Activated CD4-positive, alpha-beta T cell treated with anti-CD3 and anti-CD28 coated beads for 24 hours (primary cell): Measurements from ENCODE around the gene APPBP2.
"Not testable (repeated sequence)": the region's sequence is repeated elsewhere in the genome, so short reads cannot be mapped to it uniquely, and the experiment has no call there.

Source experiments
- DNase-seq, 2 donors: peaks; one replicate each; pipeline ENCODE4 v3.0.0-alpha.2; 2020; ENCODE audit warnings: low read depth in 2 of 2

The APPBP2 gene

GRCh38 chr17:60534010-60534555, 8.0 kb upstream of the APPBP2 start:
- DNase-seq: no peak

GRCh38 chr17:60529806-60530205, 3.8 kb upstream of the APPBP2 start:
- no peak for DNase-seq

- no peak for DNase-seq
Observed at GRCh38 chr17:60528828-60529227, 2.8 kb upstream of the APPBP2 start.

GRCh38 chr17:60527701-60528100, 1.7 kb upstream of the APPBP2 start:
- DNase-seq: no peak

- DNase-seq: no peak
Observed at GRCh38 chr17:60526726-60527125, 684 bp upstream of the APPBP2 start.

DNA sequence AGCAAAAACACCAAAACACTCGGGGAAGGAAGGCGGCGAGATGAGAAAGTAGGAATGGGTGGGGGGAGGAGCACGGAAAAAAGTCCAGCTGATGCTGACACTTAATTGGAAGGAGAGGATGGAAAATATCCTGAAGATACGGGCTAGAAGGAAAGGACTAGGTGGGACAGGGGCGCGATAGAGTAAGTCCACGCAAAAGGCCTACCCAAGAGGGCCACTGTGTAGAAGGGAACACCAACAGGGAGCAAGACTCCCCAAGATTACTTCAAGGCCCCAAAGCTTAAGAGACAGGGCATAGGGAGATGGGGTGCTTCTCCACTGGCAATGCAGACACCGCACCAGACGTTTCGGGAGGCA, 736 bp downstream of the APPBP2 start:
- DNase-seq: no peak

GRCh38 chr17:60524463-60525327, 1.3 kb downstream of the APPBP2 start:
- no peak for DNase-seq

- no peak for DNase-seq
Observed at GRCh38 chr17:60523822-60524221, 2.2 kb downstream of the APPBP2 start.

- DNase-seq: no peak
Observed at GRCh38 chr17:60522889-60523626, 3.0 kb downstream of the APPBP2 start.

DNA sequence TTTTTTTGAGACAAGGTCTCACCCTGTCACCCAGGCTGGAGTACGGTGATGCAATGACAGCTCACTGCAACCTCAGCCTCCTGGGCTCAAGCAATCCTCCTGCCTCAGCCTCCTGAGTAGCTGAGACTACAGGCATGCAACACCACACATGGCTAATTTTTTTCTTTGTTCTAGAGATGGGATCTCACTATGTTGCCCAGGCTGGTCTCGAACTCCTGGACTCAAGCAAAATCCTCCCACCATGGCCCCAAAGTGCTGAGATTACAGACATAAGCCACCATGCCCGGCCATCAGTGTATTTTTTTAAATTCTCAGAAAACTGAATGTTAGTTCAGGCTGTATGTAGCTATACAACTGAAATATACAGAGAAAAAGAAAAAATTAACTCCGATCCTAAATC, 6.2 kb downstream of the APPBP2 start:
- DNase-seq: no peak

DNA sequence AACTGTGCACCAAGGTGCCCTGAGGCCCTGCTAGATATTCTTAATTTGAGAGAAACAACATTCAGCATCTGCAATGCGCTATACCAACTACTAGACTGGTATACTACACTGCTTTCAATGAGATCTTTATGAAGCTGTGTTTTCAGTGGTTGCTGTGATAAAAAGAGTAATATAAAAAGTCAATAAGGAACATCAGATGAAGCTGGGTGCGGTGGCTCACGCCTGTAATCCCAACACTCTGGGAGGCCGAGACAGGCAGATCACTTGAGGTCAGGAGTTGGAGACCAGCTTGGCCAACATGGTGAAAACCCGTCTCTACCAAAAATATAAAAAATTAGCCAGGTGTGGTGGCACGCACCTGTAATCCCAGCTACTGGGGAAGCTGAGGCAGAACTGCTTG, 10.4 kb downstream of the APPBP2 start:
- DNase-seq: not testable (repeated sequence)

GRCh38 chr17:60515199-60515598, 10.8 kb downstream of the APPBP2 start:
- not testable (repeated sequence) for DNase-seq

- no peak for DNase-seq
Observed at GRCh38 chr17:60514500-60514899, 11.5 kb downstream of the APPBP2 start.

DNA sequence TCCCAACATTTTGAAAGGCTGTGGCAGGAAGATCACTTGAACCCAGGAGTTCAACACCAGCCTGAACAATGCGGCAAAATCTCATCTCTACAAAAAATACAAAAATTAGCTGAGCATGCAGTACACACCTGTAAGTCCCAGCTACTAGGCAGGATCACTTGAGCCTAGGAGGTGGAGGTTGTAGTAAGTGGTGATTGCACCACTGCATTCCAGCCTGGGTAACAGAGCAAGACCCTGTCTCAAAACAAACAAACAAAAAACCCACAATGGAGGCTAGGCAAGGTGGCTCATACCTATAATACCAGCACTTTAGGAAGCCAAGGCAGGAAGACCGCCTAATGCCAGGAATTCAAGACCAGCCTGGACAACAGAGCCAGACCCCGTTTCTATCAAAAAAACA, 12.0 kb downstream of the APPBP2 start:
- DNase-seq: no peak

GRCh38 chr17:60513014-60513413, 13.0 kb downstream of the APPBP2 start:
- DNase-seq: no peak

DNA sequence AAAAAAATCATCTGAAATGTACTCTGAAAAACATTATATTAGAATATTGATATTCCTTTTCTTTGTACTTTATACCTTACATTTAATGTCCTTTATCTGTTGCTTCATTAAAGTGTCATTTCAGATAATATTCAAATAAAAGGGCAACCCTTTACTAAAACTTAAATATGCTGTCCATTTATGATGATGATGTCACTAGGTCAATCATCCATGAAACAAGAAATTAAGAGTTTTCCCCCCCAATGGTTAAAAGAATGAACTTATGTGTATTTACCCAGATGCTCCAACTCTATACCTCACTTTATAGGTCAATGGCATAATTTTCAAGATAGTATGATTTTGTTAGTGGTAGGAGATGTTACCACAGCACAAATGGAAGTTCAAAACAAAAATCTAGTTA, 15.3 kb downstream of the APPBP2 start:
- DNase-seq: no peak

- DNase-seq: no peak
Observed at GRCh38 chr17:60510031-60510430, 16.0 kb downstream of the APPBP2 start.

GRCh38 chr17:60508384-60508980, 17.6 kb downstream of the APPBP2 start:
- DNase-seq: no peak

DNA sequence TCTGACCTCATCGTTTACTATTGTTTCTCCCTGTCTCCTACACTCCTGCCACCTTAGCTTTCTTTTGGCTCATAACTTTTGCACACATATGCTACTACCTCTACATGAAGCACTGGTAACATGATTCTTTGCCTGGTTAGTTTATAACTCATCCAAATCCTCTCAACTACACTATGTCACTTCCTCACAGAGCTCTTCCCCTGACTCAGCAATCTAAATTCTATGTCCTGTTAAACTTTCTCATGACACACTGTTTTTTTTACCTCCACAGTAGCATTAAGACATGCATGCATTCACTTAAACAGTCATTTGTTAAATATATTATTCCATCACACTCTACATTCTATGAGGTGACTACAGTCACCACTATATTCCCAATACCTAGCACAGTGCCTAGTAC, 19.7 kb downstream of the APPBP2 start:
- DNase-seq: no peak

DNA sequence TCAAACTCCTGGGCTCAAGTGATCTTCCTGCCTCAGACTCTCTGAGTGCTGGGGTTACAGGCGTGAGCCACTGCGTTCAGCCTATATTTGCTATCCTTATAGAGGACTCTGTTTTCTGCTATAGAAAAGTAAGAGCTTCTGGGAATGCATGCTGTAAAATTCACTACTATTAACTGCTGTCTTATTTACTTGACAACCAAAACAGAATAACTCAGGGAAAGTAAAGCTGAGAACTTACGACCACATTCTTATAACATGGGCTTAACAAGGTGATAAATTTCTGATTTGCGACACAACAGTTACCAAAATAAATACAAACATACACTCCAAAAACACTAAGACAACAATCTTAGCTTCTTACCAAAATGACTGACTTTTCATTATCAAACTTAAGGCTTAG, 23.9 kb downstream of the APPBP2 start:
- DNase-seq: no peak

- DNase-seq: no peak
Observed at GRCh38 chr17:60501589-60501988, 24.5 kb downstream of the APPBP2 start.

- DNase-seq: no peak
Observed at GRCh38 chr17:60496041-60496440, 30.0 kb downstream of the APPBP2 start.

DNA sequence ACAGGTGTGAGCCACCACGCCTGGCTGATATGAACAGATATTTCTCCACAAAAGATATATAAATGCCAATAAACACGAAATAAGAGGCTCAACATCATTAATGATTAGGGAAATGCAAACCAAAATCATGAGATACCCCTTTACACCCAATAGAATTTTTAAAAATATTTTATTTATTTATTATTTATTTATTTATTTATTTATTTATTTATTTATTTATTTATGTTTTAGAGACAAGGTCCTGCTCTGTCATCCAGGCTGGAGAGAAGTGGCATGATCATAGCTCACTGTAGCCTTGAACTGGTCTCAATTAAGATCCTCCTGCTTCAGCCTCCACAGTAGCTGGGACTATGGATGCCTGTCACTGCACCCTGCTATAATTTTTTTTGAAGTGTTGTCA, 30.8 kb downstream of the APPBP2 start:
- DNase-seq: no peak
